DLD1 (cell line): ENCODE measurements around the gene HOXA9.

ENCODE experiments used
- in situ Hi-C: cut with HindIII; loops from 2 replicates; pipeline ENCODE4 v1.10.0; 2017; ENCODE audit warnings: low sequenced_read_pairs

The HOXA9 gene

DNA sequence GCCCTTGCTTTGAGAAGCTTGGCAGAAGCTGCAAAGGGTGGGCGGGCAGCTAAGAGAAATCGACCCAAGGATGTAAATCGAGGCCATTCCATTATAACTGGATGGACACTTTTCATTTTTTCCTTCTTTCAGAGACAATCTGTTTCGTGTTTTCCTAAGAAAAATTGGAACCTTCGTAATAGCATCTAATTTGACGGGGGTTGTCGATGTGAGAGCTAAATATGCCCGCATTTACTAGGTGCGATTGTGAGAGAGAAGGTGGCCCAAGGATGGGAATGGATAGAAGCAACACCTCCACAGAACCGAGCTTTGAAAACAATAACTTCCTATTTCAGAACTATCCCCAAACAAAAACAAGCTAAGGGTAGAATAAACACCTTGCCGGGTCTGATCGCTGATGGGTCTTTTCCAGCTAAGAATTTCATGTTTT lies 33.9 kb downstream of the HOXA9 start:
- in situ Hi-C loops: no loop called here

DNA sequence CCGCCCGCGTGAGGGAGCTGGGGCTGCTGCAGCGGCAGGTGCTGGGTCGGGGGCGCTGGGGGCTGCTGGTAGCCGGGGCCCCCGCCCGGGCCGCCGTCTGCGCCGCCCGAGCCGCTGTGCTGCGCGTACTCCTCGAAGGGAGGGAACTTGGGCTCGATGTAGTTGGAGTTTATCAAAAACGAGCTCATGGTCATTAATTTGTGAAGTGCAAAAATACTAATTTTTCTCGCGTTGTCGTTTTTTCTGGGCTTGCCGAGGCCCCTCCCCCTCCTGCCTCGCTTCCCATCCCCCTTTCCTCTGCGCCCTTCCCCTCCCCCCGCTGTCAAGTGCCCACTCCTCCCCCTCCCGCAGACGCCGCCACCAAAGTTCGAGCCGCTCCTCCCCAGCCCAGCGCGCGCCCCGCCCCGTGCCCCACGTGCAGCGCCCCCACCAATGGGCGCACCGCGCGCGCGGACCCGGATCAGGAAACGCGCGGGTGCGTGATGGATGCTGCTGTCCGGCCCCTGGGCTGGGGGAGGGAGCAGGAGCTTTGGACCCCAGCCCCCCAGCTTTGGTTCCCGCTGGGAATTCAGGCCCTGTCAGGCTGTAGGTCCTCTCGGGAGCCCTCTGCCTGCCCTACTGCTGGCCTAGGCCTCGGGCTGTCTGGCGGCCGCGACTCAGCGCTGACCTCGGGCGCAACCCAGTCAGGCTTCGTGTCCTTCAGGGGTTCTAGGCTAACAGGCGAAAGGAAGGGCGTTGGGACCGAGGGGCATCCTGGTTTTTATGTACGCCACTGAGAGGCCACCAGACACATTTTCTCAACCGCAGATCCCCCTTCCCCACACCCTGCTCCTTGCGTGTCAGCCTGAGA lies 34.6 kb downstream of the HOXA9 start, which contains the start of gene HOXA4:
Gene HOXA4, minus strand, starts transcription at position 218 of the 850 bp plus-strand sequence. Its CDS starts 24 bp downstream, at position 194.
- in situ Hi-C loops: no loop called here

DNA sequence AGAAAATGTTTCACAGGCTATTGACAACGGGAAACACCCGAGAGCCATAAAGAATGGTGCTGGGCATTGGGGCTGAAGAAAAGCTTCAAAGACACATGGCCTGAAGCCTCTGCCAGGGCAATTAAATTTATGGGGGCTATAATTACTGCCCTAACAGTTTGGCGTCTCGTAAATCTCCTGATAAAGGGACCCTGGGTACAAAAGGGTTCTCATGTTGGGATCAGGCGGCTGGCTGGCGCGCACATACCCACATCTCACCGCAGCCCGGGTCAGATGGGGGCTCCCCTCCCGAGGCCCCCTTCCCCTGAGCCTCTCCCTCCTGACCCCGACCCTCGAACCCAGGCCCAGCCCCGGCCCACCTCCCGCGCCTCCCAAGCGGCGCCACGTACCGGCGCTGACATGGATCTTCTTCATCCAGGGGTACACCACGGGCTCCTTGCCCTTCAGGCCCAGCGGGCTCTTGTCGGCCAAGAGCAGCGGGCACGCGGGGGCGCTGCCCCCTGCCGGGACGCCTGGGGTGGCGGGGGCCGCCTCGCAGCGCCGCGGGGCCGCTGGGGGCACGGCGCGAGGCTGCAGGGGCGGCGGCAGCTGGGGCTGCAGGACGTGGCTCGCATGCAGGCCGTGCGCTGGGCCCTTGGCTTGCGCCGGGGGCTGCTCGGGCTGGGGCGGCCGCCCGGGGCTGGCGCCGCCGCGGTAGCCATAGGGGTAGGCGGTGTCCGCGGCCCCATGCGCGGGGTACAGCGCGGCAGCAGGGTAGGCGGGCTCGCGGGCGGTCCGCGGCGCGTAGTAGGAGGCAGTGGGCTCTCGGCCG lies 35.4 kb downstream of the HOXA9 start:
- in situ Hi-C loops: loop anchor here (5.0 kb wide), 2 partner anchors 32 to 278 kb away; no protein-coding TSS in a partner anchor

DNA sequence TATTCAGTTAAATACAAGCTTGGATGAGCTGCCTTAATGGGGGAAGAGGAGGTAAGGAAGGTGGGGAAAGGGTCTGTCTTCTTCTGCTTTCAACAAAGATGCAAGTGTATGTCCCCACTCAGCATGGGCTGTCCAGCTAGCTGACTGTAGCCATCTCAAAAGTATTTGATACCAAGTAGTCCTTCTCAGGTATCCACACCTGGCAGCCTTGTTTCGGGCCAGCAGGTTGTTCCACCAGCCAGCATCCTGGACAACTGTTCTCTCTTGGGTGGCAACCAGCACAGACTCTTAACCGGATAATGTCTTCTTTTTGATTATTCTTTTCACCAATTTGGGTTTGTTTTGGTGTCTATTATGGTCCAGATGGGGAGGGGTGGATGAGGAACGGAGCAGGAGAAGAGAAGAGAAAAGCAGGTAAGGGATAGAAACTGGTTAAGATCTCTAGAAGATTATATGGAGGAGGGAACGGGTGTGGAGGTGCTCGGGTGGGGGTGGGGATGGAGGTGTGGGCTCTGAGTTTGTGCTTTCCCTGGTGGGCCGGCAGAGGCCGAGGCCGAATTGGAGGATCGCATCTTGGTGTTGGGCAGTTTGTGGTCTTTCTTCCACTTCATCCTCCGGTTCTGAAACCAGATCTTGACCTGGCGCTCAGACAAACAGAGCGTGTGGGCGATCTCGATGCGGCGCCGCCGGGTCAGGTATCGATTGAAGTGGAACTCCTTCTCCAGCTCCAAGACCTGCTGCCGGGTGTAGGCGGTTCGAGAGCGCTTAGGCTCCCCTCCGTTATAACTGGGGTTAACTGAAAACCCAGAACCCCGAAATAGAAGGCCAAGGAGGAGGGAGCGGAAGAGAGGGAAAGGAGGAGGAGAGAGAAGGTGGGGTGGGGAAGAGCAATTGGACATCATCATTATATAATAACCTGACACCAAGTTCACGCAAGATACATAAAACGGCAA lies 36.3 kb downstream of the HOXA9 start:
- in situ Hi-C loops: loop anchor here (5.0 kb wide), 2 partner anchors 33 to 277 kb away; no protein-coding TSS in a partner anchor

DNA sequence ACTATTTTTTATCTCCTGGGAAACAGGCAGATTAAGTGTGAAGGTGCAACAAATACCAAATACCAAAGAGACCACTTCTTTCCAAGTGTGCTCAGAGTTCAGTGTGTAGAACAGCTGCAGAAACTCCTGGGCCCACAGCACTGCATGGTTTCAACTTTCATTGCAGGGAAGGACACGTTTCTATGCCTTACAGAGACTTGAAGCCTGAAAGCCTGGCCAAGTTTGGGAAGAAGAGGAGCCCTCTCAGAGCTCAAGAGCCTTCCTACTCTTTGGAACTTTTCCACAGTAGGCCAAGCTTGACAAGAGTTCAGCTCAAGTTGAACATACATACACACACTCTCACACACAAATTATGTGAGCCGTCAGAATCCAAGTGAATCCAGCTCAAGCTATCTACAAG lies 37.3 kb downstream of the HOXA9 start:
- in situ Hi-C loops: loop anchor here (5.0 kb wide), 2 partner anchors 34 to 276 kb away; no protein-coding TSS in a partner anchor

DNA sequence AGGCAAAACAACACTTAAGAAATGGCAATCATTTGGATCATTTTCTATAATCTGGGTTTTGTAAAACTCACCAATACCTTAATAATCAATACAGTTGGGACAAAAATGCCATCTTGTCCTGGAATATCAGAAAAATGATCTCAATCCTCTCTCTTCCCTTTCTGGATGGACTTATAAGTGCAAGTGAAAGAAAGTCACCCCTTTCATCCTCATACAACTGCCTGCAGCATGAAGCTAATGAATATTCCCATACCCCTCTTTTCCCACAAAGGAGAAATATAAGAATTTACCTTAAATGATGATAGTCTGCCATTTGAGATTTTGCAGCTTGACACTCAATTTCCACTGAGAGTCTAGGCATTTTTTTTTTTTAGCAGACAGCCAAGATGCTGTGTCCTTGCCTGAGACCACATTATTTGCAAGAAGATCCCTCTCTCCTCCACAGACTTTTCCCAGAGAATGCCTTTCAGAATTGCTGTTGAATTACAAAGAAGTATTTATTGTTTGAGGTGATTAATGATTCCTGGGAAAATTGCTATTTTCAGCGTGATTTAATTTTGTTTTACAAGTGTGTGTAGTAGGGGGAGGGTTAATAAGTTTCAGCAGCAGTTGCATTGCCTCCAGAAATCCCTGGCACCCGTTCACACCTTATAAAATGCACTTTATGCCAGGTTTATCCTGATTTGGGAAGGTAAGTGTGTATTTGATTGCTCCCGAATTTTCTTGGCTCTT lies 38.6 kb downstream of the HOXA9 start:
- in situ Hi-C loops: loop anchor here (5.0 kb wide), 2 partner anchors 36 to 274 kb away; no protein-coding TSS in a partner anchor

DNA sequence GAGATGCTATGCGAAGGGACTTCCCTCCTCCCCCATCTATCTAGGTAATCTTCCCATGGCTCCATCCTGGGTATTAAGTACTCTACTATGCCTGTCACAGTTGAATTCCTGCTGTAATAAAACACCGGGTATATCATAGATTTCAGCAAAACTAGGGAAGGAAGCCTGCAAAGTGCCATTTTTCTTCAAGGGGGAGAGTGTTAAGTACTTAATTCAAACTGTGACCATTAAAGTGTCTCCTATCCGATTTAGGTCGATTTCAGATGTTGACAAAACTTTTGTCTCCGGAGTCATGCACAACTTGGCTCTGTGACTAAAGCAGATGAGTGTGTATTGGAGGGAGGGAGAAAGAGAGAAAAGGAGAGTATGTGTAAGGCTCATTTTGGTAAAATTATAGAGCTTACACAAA lies 39.3 kb downstream of the HOXA9 start:
- in situ Hi-C loops: loop anchor here (5.0 kb wide), 2 partner anchors 36 to 274 kb away; no protein-coding TSS in a partner anchor

DNA sequence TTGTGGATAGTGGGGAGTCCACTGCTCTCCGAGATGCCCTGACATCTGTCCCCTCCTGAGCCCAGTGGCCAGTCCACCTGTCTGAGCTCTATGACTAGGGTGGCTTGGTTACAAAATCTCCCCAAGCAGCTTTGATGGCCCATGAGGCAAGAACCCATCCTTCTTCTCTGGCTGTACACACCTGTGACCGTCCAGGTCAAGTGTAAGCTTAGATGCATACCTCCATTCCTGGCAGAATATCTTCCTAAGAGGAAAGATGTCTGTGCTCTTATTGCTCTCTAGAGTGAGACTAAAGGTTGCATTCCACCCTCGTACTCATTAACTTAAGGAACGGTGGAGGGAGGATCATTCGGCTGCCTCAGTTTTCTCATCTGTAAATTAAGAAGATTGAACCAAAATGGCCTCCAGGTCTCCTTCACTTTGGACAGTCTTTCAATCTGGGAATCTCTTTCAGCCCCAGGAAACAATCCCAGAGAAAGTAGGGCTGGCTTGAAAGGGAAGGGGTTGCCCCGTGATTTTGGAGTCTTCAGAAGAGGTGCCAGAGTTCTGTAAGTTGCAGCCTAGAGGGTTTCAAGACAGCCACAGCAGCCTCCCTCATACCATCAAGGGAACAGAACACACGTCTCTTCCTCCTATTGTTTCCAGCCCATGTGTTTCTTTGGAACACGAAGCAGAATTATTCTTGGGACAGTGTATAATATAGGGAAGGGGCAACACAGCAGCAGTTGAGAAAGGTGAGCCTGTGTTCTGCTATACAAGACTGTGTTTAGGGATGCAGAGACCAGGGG lies 40.2 kb downstream of the HOXA9 start:
- in situ Hi-C loops: loop anchor here (5.0 kb wide), 2 partner anchors 37 to 273 kb away; no protein-coding TSS in a partner anchor

DNA sequence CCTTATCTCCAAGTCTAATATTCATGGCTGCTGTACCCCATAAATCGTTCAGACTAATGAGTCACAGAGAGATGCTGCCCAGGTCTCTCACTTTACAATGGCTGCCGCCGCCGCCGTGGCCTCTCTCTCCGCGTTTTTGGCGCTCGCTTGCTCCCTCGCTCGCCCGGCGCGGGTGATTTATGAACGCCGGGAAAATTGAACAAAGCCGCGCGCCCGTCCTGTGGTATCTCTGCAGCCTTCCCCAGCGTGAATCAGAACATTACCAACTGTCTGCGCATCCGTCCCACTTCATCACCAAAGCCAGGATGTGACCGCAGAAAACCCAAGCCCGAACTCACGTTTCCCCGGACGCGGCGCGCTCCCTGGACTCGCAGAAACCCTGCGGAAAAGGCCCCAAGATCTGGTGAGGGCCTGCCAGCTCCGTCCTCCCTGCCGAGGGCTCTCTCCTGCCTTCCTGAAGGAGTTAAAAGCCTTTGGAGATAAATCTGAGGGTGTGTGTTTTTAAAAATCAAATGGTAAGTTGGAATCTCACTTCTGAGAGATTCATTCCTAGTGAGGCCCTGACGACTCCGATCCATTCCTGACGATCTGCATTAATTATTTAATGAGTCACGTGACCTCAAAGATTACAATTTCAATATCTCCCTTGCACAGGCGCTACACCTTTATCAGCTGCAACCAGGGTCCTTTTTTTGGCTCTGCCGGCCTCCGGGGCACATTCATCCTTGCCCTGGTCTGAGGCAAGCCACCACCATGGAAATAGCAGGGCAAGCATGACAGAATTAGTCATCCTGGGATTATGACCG lies 41.0 kb downstream of the HOXA9 start:
- in situ Hi-C loops: no loop called here

DNA sequence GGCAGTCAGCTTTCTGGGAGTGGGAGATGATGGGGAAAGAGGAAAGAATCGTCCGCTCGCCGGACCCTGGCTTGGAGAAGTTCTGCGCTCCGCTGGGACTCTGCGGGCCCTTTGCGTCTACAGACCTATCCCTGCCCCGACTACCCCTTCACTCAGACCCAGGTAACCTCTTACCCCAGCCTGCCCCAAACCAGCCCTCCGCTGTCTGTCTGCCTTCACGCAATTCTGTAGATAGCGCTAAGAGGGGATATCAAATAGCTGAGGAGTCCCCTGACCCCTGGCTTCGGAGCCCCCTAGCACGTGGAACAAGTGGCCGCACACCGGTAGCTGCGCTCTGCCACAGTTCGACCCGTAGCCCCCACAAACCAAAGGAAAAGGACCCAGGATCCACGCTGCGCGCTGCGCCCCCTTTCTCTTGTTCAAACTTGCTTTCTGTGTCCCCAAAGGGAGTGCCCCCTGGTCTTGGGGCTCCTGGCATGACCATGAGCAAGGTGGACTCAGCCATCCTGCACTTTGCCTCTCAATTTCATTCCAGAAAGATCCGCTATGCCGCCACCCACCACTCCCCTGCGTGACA lies 41.8 kb downstream of the HOXA9 start:
- in situ Hi-C loops: no loop called here

DNA sequence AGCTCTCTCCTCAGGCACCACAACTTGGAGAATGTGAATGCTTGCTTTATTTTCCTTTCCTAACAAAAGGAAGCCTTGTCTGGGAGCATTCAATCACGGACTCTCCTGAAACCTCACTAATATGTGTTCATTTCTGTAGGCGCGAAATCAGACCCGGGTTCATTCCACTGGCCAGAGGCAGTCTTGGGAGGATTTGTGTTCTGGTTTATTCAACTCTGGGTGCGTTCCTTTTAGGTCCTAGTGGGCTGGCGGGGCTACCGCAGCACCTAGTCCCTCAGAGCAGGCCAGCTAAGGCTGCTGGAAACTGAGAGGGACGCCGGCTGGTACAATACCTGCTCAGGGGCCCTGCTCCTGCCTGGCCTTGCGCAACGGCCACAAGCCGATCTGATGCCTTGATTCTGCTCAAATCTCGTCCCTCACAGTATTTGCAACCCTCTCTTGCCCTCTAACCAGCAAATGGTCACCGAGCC lies 42.3 kb downstream of the HOXA9 start:
- in situ Hi-C loops: no loop called here

DNA sequence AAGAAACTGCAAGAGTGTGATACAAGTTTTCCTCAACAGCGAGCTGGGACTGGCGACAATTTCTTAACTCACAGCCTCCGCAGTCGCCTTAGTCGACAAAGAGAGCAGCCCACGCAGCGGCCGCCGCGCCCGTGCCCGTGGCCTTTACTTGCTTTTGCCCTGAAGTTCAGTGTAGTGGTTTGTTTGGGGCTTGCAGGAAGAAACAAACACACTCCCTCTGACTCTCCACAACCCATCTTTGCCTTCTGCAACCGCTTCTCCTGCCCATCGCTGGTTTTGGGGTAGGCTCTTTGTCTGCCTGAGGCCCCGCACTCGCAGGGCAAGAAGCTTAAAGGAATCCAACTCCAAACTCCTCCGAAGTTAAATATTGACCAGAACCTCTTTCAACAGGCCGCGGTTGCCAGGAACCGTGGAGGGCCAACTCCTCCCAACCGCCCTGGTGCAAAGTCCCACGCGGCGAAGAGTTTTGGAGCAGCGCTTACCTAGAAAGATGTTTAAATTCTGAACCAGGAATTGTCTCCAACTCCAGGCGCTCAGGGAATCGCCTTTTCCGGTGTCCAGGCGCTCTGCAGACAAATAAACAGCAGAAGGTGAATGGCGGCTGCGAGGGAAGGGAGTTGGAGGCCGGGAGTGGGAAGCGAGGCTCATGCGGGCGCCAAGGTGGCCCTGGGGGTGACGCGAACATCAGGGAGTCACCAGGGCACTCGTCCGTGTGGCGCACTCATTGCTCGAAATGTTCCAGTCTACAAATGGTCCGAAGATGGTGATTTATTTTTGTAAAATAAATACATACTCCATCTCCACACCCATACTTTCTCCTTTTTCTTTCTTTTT lies 43.0 kb downstream of the HOXA9 start:
- in situ Hi-C loops: no loop called here

DNA sequence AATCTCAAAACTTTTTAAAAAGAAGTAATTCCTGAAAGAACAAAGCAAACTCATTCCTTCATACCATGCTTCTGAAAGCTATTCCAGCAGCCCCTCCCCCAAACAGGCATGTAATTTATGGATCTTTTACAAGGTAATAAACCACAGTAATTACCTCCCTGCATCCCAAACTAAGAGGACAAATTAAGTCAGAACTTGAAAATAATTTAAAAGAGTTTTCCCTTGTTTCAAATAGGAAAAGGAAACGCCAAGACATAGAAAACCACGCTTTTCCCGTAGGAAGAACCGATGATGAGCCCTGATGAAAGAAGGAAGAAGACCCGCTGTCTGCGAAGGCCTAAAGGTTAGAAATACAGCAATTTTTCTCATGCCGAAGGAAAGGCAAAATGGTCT lies 43.7 kb downstream of the HOXA9 start:
- in situ Hi-C loops: no loop called here

DNA sequence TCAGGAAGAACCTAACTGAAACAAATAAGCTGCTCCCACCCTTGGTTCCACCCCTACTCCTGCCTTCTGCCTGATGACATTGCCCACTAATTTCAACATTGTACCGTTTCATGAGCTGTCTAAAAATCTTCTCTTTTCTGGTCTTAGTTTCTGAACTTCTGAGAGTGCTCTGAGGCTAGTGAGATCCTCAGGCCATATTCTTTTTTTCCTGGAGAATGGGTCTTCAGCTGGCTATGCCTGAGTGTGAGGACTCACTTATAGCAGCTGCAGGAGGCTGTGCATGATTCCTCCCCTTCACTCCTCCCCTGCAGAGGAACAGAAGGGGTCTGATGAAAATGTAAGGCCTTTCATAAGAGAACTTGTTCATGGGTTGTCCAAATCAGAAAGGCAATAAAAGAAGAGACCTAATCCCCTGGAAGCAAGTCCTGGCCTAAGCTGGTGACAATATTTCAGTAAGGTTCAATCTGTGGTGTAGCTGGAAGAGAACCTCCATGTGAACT lies 45.9 kb downstream of the HOXA9 start:
- in situ Hi-C loops: no loop called here

DNA sequence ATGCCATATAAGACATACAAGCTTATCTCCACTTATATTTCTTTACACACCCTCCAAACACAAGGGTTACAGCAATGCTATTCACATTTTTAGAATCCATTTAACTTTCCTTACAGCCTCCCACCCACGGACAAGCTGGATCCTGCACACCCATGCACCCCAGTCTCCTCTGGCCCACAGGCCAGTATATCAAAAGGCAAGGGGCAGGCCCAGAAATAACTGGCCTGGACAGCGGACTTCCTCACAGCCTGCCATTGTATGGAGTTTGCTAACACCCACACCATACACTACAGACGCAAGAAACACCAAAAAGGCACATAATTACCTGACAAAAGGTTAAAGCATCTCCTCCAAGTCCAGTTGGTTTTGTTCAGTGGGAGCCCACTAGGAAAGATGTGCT lies 46.8 kb downstream of the HOXA9 start:
- in situ Hi-C loops: no loop called here

DNA sequence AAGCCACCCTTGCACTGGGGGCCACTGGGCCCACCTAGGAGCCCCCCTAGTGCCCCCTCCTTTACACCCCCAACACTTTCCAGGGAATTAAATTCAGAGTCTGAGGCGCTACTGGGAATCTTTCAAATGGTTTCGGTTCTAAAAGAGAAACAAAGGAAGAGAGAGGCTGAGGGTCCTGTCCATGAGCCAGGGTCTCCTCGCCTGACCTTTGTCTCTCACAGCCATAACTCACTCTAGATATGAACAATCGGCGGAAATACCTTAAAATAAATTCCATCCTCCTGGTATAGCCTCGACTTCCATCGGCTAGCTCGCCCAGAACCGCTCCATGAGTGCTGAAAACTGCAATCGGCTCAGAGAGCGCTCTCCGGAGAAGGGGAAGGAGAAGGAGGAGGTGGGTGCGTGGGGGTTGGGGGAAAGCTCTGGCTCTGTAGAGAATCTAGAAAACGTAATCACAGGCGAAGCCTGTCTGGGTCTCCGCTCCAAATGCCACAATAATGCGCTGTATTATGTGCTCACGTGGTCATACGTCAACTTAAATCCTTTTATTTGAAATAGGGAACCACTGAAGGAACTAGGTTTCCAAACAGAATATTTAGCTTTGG lies 47.3 kb downstream of the HOXA9 start:
- in situ Hi-C loops: no loop called here
